GM15510 (cell line): Measurements from ENCODE around the gene ABHD6.
A peak's percentile ranks its signal among the peaks of the same experiment; 100 is the strongest.

Source experiments
- POLR2A ChIP-seq: IDR thresholded peaks from 3 replicates; pipeline ENCODE4 v1.6.1; 2011; ENCODE audit warnings: borderline replicate concordance; ENCODE audit not compliant: insufficient read length; ENCODE audit errors: extremely low read depth

ABHD6 gene

GRCh38 chr3:58291671-58292338, 54.2 kb downstream of the ABHD6 start:
- no peak for TF ChIP-seq POLR2A

DNA sequence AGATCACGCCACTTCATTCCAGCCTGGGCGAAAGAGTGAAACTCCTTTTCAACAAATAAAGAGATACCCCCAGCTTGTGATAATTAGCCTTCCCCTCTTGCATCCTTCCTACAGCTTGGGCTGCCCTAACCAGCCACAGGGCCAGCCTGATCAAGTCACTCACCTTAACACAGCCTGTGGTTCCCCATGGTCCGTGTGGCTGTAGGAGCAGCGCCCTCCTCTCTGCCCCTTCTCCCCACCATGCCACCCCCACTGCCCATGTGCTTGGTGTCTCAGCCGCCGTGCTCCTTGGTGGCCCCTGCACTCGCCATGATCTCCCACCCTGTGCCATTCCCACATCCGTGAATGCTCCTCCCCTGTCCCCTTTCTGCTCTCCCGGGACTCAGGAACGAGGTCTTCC, 55.3 kb downstream of the ABHD6 start:
- no peak for TF ChIP-seq POLR2A

DNA sequence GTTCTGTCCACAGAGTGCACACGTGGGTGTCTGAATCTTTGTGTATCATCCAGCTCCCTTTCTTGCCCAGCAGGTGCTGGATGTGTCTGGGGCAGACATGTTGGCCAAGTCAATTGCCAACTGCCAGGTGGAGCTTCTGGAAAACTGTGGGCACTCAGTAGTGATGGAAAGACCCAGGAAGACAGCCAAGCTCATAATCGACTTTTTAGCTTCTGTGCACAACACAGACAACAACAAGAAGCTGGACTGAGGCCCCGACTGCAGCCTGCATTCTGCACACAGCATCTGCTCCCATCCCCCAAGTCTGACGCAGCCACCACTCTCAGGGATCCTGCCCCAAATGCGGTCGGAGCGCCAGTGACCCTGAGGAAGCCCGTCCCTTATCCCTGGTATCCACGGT, 55.9 kb downstream of the ABHD6 start:
- no peak for TF ChIP-seq POLR2A

DNA sequence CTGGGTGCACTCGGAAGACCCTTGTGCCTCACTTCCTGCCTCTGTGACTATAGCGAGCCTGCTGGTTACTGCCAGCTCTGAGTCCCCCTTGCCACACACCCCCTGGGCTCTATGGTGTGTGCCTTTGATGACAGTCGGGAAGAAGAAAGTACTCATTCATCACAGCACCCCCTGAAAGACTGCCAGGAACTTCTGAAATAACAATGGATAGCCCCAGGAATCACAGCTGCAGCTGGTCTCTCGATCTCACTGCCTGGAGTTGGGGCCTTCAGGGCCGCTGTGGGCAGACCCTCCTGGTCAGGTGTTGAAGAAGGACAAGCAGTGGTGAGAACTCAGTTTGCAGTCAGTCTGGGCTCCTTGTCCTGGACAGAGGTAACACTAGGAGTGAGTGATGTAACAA, 58.7 kb downstream of the ABHD6 start:
- TF ChIP-seq POLR2A: no peak

DNA sequence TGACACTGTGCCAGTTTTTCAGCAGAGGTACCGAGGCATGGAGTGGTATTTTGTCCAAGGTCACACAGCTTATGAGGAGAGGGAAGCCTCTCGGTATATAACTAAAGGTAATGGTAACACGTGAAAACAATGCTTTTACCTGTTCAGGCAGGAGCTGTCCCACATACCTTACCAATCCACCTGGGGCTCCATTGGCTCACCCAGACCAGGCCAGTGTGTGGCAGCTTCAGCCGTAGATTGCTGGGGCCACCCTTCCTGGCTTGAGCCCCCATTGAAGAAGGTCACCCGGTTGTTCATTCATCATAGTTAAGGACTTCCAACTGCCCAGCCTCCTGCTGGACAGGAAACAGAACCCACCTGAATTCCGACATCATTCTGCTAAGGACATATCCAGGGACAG, 59.3 kb downstream of the ABHD6 start:
- no peak for TF ChIP-seq POLR2A

GRCh38 chr3:58298190-58298589, 60.6 kb downstream of the ABHD6 start:
- TF ChIP-seq POLR2A: no peak

DNA sequence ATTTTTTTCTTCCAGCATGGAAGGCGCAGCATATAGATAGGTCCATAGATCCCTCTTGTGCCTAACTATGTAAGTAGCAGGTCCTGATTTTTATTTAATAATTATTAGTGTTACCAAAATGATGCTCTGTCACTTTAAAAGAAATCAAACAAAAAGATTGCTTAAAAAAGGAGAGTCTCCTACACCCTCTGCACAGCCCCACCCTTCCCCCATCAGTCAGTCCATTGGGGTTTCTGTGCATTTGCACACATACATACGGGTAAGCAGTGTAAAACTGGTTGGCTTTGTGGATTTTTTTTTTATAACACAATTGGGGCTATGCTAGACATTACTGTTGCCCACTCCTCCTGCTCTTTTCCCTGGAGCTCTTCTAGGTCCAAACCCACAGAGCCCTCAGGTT, 61.5 kb downstream of the ABHD6 start:
- no peak for TF ChIP-seq POLR2A

- no peak for TF ChIP-seq POLR2A
Measured at GRCh38 chr3:58299839-58300516, 62.4 kb downstream of the ABHD6 start.

GRCh38 chr3:58305882-58306711, 68.5 kb downstream of the ABHD6 start, which contains the start of the genes HTD2 and RPP14:
HTD2 (plus strand) TSS chr3:58306520; CDS start chr3:58317614, 11,094 bp downstream.
RPP14 (plus strand) TSS chr3:58306245; CDS start chr3:58310330, 4,085 bp downstream.
- peak; percentile 85 for TF ChIP-seq POLR2A

DNA sequence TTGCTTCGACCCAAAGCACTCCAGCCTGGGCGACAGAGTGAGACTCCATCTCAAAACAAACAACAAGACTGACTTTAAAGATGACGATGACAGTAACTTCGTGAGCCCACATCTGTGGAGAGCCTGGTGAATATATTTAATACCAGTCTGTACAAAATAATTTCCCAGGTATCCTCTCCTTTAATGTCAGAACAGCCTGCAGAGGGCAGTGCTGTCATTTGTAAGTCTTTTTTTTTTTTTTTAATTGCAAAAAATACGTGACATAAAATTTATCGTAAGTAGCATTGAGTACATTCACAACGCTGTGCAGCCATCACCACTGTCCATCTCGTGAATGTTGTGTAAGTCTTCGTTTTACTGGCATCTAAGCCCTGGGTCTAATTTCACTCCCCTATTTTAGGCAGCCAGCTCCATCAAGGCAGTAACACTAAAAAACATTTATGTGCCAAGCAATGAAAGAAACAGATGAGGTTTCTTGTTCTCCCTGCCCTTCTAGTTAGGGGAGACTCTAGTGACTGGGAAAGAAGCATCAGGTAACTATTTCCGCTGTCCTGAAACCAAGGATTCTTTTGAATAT, 70.1 kb downstream of the ABHD6 start:
- TF ChIP-seq POLR2A: no peak

DNA sequence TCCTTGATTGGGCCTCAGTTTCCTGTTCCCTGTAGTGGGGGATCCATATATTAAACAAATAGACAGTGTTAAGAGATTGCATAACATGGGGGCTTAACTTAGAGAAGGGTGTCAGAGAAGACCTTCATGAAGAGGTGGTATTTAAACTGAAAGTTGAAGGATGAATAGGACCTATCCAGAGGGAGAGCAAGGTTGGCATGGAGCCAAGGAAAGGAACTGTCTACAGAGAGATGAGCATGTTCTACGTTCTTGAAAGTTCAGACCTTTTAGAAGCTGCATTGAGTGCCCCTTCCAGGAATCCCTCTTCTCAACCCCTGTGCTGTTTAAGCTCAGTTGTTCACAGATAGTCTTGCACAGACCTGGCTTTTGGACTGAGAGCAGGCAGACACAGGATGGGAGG, 71.1 kb downstream of the ABHD6 start:
- no peak for TF ChIP-seq POLR2A

DNA sequence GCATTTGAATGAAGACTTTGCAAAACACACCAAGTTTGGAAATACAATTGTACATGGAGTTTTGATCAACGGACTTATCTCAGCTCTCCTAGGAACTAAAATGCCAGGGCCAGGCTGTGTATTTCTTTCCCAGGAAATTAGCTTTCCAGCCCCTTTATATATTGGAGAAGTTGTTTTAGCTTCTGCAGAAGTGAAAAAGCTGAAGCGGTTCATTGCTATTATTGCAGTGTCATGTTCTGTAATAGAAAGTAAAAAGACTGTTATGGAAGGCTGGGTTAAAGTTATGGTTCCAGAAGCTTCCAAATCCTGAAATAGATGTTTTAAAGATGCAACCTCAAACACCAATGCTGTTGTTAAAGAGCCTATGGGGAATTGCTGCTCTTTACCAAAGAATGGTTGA, 80.2 kb downstream of the ABHD6 start:
- TF ChIP-seq POLR2A: no peak

- no peak for TF ChIP-seq POLR2A
Measured at GRCh38 chr3:58321791-58322190, 84.2 kb downstream of the ABHD6 start.

DNA sequence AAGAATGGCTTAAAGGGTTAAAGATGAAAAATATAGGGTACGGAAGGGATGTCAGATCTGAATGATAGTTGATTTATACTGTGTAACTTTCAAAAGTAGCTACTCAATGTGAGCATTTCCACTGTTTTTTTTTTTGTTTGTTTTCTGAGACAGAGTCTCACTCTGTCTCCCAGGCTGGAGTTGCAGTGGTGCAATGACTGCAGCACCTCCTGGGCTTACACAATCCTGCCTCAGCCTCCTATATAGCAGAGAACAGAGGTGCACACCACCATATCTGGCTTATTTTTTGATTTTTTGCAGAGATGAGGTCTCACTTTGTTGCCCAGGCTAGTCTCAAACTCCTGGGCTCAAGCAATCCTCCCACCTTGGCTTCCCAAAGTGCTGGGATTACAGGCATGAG, 85.2 kb downstream of the ABHD6 start:
- TF ChIP-seq POLR2A: no peak
